AG04449 (cell line): Measurements from ENCODE around the gene MAP4.

Experiments used
- CTCF ChIA-PET: fragments of 350-600 bp; formaldehyde crosslinking; extraction: SDS; loops from one replicate; lab custom pipeline; 2021; ENCODE audit warnings: antibody characterized with exemption; lab: Yijun Ruan, JAX
- POLR2A ChIA-PET: fragments of 400-600, 350-600 bp; formaldehyde crosslinking; extraction: SDS; loops from one replicate; lab custom pipeline; 2020; ENCODE audit warnings: antibody characterized with exemption, inconsistent platforms; lab: Yijun Ruan, JAX
- DNase-seq: peaks from one replicate; pipeline ENCODE4 v3.0.0-alpha.2; 2010; ENCODE audit warnings: low read depth, low spot score
- H3K4me3 ChIP-seq: 2 replicates; pipeline ENCODE4 v1.5.1; 2011; ENCODE audit warnings: low read depth, mild to moderate bottlenecking, control low read depth, low read length
- CTCF ChIP-seq: IDR thresholded peaks from one replicate; pipeline ENCODE4 v1.5.1; 2011; ENCODE audit warnings: mild to moderate bottlenecking, moderate library complexity, low read length, control low read depth, inconsistent platforms; ENCODE audit not compliant: insufficient read depth; ENCODE audit errors: missing control alignments

MAP4 gene

GRCh38 chr3:48004694-48005093 lies 11.5 kb downstream of the MAP4 start:
- no peak for TF ChIP-seq CTCF
- CTCF ChIA-PET: interaction anchor here (0.6 to 4.2 kb wide), 4 partner anchors 9 to 153 kb away, joined by 3 to 20 read pairs (median 4); no protein-coding TSS in a partner anchor
- no peak for DNase-seq
- POLR2A ChIA-PET: no interaction called here
- no peak overlapping the region for H3K4me3 ChIP-seq

GRCh38 chr3:48002787-48003186 lies 13.4 kb downstream of the MAP4 start:
- no peak for TF ChIP-seq CTCF
- ChIA-PET CTCF (interaction anchor here (1.9 to 2.5 kb wide), 2 partner anchors 13 to 178 kb away, joined by 6 to 17 read pairs; no protein-coding TSS in a partner anchor), POLR2A (no interaction called here)
- H3K4me3 ChIP-seq: no peak overlapping the region
- no peak for DNase-seq

- no peak overlapping the region for H3K4me3 ChIP-seq
- TF ChIP-seq CTCF: no peak
- POLR2A ChIA-PET: interaction anchor here (0.6 kb wide), 1 partner anchor 73 kb away, joined by 7 read pairs; no protein-coding TSS in a partner anchor
- CTCF ChIA-PET: interaction anchor here (1.8 to 4.2 kb wide), 3 partner anchors 12 to 177 kb away, joined by 6 to 53 read pairs (median 12); no protein-coding TSS in a partner anchor
- no peak for DNase-seq
These were observed 14.2 kb downstream of the MAP4 start for GRCh38 chr3:48001991-48002390.

GRCh38 chr3:48000212-48000611 lies 16.0 kb downstream of the MAP4 start:
- ChIA-PET POLR2A (no interaction called here), CTCF (interaction anchor here (1.6 to 4.2 kb wide), 3 partner anchors 11 to 175 kb away, joined by 6 to 53 read pairs (median 8); no protein-coding TSS in a partner anchor)

GRCh38 chr3:47996440-47996839 lies 19.8 kb downstream of the MAP4 start:
- no peak overlapping the region for H3K4me3 ChIP-seq
- DNase-seq: no peak
- CTCF ChIA-PET: interaction anchor here (0.9 to 1.5 kb wide), 2 partner anchors 155 to 156 kb away, joined by 4 read pairs; no protein-coding TSS in a partner anchor
- POLR2A ChIA-PET: no interaction called here
- no peak for TF ChIP-seq CTCF

More at GRCh38 chr3:48000212-48000611, 16.0 kb downstream of the MAP4 start:
- TF ChIP-seq CTCF: no peak
- no peak overlapping the region for H3K4me3 ChIP-seq
- DNase-seq: no peak

- POLR2A ChIA-PET: no interaction called here
- TF ChIP-seq CTCF: no peak
- CTCF ChIA-PET: no interaction called here
- no peak overlapping the region for H3K4me3 ChIP-seq
- DNase-seq: no peak
These were observed 22.0 kb downstream of the MAP4 start for GRCh38 chr3:47994180-47994579.
